Measurements from ENCODE around the gene DNAH7. TPM values are rescaled to one million over a fixed set of nuclear protein-coding genes. Genes with fewer than 3 reads are reported as not detected.

Gene DNAH7
- total and polyA plus RNA-seq, 9 of the 15 experiments (the other 6 are each of a cell fraction or from before 2014, with no cell fraction given), result 0.03 to 0.42 (median 0.18) TPM

DNA sequence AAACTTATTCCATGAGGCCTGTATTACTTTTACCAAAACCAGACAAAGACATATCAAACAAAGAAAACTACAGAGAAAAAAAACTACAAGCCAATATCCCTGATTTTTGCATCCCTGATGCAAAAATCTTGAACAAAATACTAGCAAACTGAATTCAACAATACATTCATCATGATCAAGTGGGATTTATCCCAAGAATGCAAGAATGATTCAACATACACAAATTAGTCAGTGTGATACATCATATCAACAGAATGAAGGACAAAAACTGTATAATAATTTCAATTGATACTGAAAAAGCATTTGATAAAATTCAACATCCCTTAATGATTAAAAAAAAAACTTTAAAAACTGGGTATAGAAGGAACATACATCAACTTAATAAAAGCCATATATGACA lies 304.8 kb downstream of the DNAH7 start:
- H3K9ac ChIP-seq (ENCODE audit: insufficient read depth in 1 of 2, low read depth in 2 of 2, low read length in 2 of 2), result no peak overlapping the region
- no peaks in the 10 kb centered on the region for H3K36me3 ChIP-seq (ENCODE audit: control insufficient read depth, insufficient read depth, low read length)
- FAIRE-seq (no peak), ATAC-seq (no peak), DNase-seq (ENCODE audit: extremely low read depth in 1 of 4, low spot score in 3 of 4) (no peak)
- no peak overlapping the region for H3K4me2 ChIP-seq (ENCODE audit: insufficient read depth, low read length)
- intact Hi-C loops (cut with micrococcal nuclease), result no loop called here
- H3K4me3 ChIP-seq, result no peak overlapping the region
- no peaks in the 10 kb centered on the region for H3K79me2 ChIP-seq (ENCODE audit: control insufficient read depth, insufficient read depth, low read length)
- in situ Hi-C loops (cut with MboI), result no loop called here
- CTCF ChIA-PET (ENCODE audit: low intra/inter-chr PET ratio), result no interaction called here
- H3K27me3 ChIP-seq (ENCODE audit: control insufficient read depth in 2 of 2, insufficient read depth in 2 of 2, low read length in 2 of 2), result no peaks in the 10 kb centered on the region
- BruUV-seq (replicated peaks), result no TSS peak
- no peak for TF ChIP-seq USF1 (CRISPR knock-in tag; IDR thresholded peaks at IDR 0.05)
- TF ChIP-seq NR2C2 (CRISPR knock-in tag; IDR thresholded peaks at IDR 0.05), result no peak
- TF ChIP-seq NR2C2 (tag; IDR thresholded peaks at IDR 0.05), result no peak
- no peak for TF ChIP-seq GTF2B (IDR thresholded peaks at IDR 0.05; ENCODE audit: extremely low read depth, insufficient read length)
- TF ChIP-seq VEZF1 (CRISPR knock-in tag; IDR thresholded peaks at IDR 0.05), result no peak
- TF ChIP-seq NFIC (IDR thresholded peaks at IDR 0.05), result no peak
- no peak for TF ChIP-seq YBX1 (IDR thresholded peaks at IDR 0.05)
- TF ChIP-seq, protein P1, sequence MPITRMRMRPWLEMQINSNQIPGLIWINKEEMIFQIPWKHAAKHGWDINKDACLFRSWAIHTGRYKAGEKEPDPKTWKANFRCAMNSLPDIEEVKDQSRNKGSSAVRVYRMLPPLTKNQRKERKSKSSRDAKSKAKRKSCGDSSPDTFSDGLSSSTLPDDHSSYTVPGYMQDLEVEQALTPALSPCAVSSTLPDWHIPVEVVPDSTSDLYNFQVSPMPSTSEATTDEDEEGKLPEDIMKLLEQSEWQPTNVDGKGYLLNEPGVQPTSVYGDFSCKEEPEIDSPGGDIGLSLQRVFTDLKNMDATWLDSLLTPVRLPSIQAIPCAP (CRISPR knock-in tag; IDR thresholded peaks at IDR 0.05; ENCODE audit: borderline replicate concordance), result no peak
- TF ChIP-seq ETS2 (tag; IDR thresholded peaks at IDR 0.05; ENCODE audit: borderline replicate concordance, poor library complexity, severe bottlenecking), result no peak
- TF ChIP-seq ARID1B (IDR thresholded peaks at IDR 0.05), result no peak
- TF ChIP-seq SP2 (IDR thresholded peaks at IDR 0.05; ENCODE audit: extremely low read depth, low read depth, low read length, poor library complexity, severe bottlenecking), result no peak
- TF ChIP-seq HIVEP1 (CRISPR knock-in tag; IDR thresholded peaks at IDR 0.05), result no peak
- TF ChIP-seq SETDB1 (IDR thresholded peaks at IDR 0.05; ENCODE audit: low read length), result no peak
- no peak for TF ChIP-seq ARHGAP35 (IDR thresholded peaks at IDR 0.05; ENCODE audit: partially characterized antibody)
- TF ChIP-seq ZBTB1 (CRISPR knock-in tag; IDR thresholded peaks at IDR 0.05; ENCODE audit: borderline replicate concordance, low read depth), result no peak
- TF ChIP-seq FOXM1 (IDR thresholded peaks at IDR 0.05; ENCODE audit: low read depth), result no peak
- no peak for TF ChIP-seq FOXM1 (CRISPR knock-in tag; IDR thresholded peaks at IDR 0.05; ENCODE audit: low read depth)
- H3K4me1 ChIP-seq (replicated peaks in 1 of 2; ENCODE audit: control insufficient read depth in 2 of 2, insufficient read depth in 2 of 2, low read length in 2 of 2), result no peaks in the 10 kb centered on the region
- H3K27ac ChIP-seq (ENCODE audit: extremely low read depth, low read depth, low read length), result no peak overlapping the region
- POLR2A ChIA-PET, result no interaction called here
- no peaks in the 10 kb centered on the region for H3K9me3 ChIP-seq (replicated peaks; ENCODE audit: control insufficient read depth, insufficient read depth, low read depth, low read length)
- no peaks in the 10 kb centered on the region for H3K9me1 ChIP-seq (ENCODE audit: control insufficient read depth, insufficient read depth, low read length)
- H2AFZ ChIP-seq (ENCODE audit: low read depth, low read length), result no peak overlapping the region
- no peaks in the 10 kb centered on the region for H4K20me1 ChIP-seq (replicated peaks; ENCODE audit: control insufficient read depth, insufficient read depth, low read length)

Data from K562 (cell line).